T-helper 17 cell (primary cell): ENCODE data around the gene METTL26. TPM values are rescaled to one million over a fixed set of nuclear protein-coding genes. Genes with fewer than 3 reads are reported as not detected.

Experiments
- ATAC-seq: fragments of 150-1000 bp; cut with Tn5 transposase; 2 replicates; pipeline ENCODE4 v1.10.0; 2021; ENCODE audit warnings: mild to moderate bottlenecking, moderate library complexity
- DNase-seq, 3 donors: peaks; one replicate each; pipeline versions ENCODE4 v3.0.0 to v3.0.0-alpha.2; 2020 to 2021
- H3K9me3 ChIP-seq: one replicate; pipeline ENCODE4 v1.7.0; 2013; ENCODE audit warnings: low read length, mild to moderate bottlenecking; ENCODE audit not compliant: control insufficient read depth, poor library complexity, severe bottlenecking
- H3K27ac Mint-ChIP-seq: one replicate; pipeline ENCODE4 v1.8.0; 2022; ENCODE audit warnings: mild to moderate bottlenecking, moderate library complexity, mixed read lengths
- H3K27me3 Mint-ChIP-seq: one replicate; pipeline ENCODE4 v1.8.0; 2022; ENCODE audit warnings: mixed read lengths
- H3K36me3 Mint-ChIP-seq: one replicate; pipeline ENCODE4 v1.8.0; 2022; ENCODE audit warnings: low read depth, mixed read lengths
- H3K4me1 Mint-ChIP-seq: one replicate; pipeline ENCODE4 v1.8.0; 2022; ENCODE audit warnings: mild to moderate bottlenecking, mixed read lengths
- H3K4me3 Mint-ChIP-seq: one replicate; pipeline ENCODE4 v1.8.0; 2022; ENCODE audit warnings: mild to moderate bottlenecking, moderate library complexity, mixed read lengths
- total RNA-seq, 4 donors: library from RNA in 2 of 4; stranded (reverse) in 2 of 4; gene quantifications; one replicate each; pipeline ENCODE4 v1.2.3 and lab custom pipeline; 2022 to 2026

Gene METTL26
- total RNA-seq, 2 donors from 2014 or later = 39.2 to 40.4 TPM

DNA sequence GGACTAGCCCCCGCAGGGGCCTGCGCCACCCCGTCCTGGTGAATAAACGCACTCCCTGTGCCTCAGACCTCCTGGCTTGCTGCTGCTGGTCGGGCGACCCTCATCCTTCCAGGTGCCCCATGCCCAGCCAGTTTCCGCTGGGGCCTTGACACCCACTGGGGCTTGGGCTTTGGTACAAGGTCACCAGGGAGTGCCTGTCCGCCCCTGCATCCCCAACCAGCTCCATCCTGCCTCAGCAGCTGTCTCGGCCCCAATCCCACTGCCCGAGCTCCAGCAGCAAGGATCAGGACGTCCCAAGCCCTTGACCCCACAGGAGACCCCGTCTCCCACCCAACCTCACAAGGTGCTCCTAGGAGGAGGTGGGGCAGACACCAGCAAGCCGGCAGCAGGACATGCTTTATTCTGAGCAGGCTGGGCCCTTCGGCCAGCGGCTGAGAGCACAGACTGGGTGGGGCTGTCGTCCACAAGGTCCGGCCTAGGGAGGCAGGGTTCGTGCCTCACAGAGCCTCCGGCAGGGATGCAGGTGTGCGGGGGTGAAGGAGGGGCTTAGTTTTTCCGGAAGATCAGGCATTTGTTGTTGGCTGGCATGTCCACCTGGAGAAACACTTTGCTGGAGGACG is 1.9 kb downstream of the METTL26 start:
- Mint-ChIP-seq H3K27me3 (peaks cover 7% of the 10 kb centered on the region), H3K4me3 (peak overlapping the region; percentile 79), H3K4me1 (peaks cover 9% of the 10 kb centered on the region), H3K36me3 (peaks cover 2% of the 10 kb centered on the region), H3K27ac (no peak overlapping the region)
- no peak for ATAC-seq
- no peak for DNase-seq
- no peaks in the 10 kb centered on the region for H3K9me3 ChIP-seq

DNA sequence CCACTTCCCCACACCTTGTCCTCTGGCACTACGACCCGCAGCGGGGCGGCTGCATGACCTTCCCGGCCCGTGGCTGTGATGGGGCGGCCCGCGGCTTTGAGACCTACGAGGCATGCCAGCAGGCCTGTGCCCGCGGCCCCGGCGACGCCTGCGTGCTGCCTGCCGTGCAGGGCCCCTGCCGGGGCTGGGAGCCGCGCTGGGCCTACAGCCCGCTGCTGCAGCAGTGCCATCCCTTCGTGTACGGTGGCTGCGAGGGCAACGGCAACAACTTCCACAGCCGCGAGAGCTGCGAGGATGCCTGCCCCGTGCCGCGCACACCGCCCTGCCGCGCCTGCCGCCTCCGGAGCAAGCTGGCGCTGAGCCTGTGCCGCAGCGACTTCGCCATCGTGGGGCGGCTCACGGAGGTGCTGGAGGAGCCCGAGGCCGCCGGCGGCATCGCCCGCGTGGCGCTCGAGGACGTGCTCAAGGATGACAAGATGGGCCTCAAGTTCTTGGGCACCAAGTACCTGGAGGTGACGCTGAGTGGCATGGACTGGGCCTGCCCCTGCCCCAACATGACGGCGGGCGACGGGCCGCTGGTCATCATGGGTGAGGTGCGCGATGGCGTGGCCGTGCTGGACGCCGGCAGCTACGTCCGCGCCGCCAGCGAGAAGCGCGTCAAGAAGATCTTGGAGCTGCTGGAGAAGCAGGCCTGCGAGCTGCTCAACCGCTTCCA is 2.6 kb downstream of the METTL26 start:
- Mint-ChIP-seq H3K4me1 (peaks cover 9% of the 10 kb centered on the region), H3K4me3 (no peak overlapping the region), H3K36me3 (peaks cover 2% of the 10 kb centered on the region), H3K27me3 (peaks cover 7% of the 10 kb centered on the region), H3K27ac (no peak overlapping the region)
- ATAC-seq (no peak), DNase-seq (no peak)
- H3K9me3 ChIP-seq = no peaks in the 10 kb centered on the region

DNA sequence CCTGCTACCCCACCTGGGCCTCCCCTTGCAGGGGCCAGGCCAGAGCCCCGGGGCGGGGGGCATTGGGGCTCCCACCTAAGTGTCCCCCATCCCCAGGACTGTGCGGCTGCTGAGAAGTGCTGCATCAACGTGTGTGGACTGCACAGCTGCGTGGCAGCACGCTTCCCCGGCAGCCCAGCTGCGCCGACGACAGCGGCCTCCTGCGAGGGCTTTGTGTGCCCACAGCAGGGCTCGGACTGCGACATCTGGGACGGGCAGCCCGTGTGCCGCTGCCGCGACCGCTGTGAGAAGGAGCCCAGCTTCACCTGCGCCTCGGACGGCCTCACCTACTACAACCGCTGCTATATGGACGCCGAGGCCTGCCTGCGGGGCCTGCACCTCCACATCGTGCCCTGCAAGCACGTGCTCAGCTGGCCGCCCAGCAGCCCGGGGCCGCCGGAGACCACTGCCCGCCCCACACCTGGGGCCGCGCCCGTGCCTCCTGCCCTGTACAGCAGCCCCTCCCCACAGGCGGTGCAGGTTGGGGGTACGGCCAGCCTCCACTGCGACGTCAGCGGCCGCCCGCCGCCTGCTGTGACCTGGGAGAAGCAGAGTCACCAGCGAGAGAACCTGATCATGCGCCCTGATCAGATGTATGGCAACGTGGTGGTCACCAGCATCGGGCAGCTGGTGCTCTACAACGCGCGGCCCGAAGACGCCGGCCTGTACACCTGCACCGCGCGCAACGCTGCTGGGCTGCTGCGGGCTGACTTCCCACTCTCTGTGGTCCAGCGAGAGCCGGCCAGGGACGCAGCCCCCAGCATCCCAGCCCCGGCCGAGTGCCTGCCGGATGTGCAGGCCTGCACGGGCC is 3.4 kb downstream of the METTL26 start:
- Mint-ChIP-seq H3K27me3 (peaks cover 7% of the 10 kb centered on the region), H3K36me3 (peaks cover 2% of the 10 kb centered on the region), H3K27ac (no peak overlapping the region), H3K4me3 (no peak overlapping the region), H3K4me1 (peaks cover 9% of the 10 kb centered on the region)
- no peaks in the 10 kb centered on the region for H3K9me3 ChIP-seq
- ATAC-seq (no peak), DNase-seq (no peak)

DNA sequence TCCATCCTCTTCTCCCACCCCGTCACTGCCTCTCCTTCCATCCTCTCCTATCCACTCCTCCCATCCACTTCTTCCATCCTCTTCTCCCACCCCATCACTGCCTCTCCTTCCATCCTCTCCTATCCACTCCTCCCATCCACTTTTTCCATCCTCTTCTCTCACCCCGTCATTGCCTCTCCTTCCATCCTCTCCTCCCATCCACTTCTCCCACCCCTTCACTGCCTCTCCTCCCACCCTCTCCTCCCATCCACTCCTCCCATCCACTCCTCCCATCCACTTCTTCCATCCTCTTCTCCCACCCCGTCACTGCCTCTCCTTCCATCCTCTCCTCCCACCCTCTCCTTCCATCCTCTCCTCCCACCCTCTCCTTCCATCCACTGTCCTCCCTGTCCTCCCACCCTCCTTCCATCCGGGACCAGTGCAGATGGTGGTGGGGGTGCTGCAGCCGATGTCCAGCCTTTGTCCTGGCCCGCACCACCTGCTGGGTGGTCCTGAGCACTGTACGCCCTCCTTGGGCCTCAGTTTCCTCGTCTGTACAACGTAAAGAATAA is 4.2 kb downstream of the METTL26 start:
- ATAC-seq (no peak), DNase-seq (no peak)
- Mint-ChIP-seq H3K27ac (no peak overlapping the region), H3K36me3 (peaks cover 2% of the 10 kb centered on the region), H3K4me1 (peaks cover 9% of the 10 kb centered on the region), H3K27me3 (peaks cover 6% of the 10 kb centered on the region), H3K4me3 (no peak overlapping the region)
- H3K9me3 ChIP-seq = no peaks in the 10 kb centered on the region

DNA sequence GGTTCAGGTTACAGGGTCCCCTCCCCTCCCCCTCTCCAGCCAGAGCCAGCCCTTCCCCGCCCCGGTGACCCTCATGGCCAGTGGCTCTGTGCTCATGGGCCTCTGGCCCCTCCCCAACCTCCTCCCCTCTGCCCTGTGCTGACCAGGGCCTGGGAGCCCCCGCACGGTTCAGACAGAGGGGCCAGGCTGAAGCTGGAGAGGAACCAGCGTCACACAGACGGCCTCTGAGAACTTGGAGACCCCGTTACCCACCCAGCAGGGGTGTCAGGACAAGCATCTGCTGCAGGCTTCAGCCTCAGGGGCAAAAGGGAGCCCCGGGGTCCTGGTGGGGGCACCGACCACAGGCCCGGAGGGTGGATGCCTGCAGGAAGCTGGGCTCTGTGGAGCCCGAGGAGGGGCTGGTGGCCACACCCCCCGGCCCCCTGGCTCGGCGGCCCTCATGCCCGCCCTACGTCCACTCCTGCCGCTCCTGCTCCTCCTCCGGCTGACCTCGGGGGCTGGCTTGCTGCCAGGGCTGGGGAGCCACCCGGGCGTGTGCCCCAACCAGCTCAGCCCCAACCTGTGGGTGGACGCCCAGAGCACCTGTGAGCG is 5.2 kb downstream of the METTL26 start, which contains the start of gene WFIKKN1:
Gene WFIKKN1 (plus strand): TSS at position 171 of the 591 bp plus-strand sequence. CDS start 269 bp downstream, at position 440.
- no peak for ATAC-seq
- H3K27ac Mint-ChIP-seq = no peak within 1 kb of the TSS
- peak within 1 kb of the TSS; percentile 36 for H3K4me3 Mint-ChIP-seq
- no peaks in the 10 kb centered on the region for H3K36me3 Mint-ChIP-seq
- H3K4me1 Mint-ChIP-seq = peaks cover 4% of the 10 kb centered on the region
- H3K9me3 ChIP-seq = no peaks in the 10 kb centered on the region
- DNase-seq = no peak
- no peaks in the 10 kb centered on the region for H3K27me3 Mint-ChIP-seq

DNA sequence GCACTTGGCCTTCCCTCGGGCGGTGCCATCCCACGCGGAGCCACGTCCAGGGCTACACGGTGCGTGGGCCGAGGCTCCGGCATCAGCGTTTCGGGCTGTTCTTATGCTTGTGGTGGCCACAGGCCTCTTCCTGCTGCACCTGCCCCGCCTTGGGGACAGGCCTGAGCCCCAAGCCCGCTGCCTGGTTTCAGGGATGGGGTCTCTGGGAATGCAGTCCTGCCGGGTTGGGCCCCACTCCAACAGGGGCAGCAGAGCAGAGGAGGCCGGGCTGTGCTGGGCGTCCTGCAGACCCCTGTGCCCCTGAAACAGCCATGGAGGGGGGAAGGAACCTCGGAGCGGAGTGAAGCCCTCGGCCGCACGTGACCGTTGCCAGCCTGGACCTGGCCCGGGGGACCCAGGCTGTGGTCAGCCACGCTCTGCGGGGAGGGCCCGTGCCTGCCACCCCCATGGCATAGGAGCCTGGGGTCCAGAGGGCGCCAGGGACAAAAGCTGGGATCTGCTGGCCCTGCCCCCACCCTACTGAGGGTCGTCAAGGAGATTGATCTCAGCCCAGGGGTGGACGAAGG is 5.8 kb downstream of the METTL26 start:
- Mint-ChIP-seq H3K4me1 (peaks cover 4% of the 10 kb centered on the region), H3K27me3 (no peaks in the 10 kb centered on the region), H3K4me3 (no peak overlapping the region)

DNA sequence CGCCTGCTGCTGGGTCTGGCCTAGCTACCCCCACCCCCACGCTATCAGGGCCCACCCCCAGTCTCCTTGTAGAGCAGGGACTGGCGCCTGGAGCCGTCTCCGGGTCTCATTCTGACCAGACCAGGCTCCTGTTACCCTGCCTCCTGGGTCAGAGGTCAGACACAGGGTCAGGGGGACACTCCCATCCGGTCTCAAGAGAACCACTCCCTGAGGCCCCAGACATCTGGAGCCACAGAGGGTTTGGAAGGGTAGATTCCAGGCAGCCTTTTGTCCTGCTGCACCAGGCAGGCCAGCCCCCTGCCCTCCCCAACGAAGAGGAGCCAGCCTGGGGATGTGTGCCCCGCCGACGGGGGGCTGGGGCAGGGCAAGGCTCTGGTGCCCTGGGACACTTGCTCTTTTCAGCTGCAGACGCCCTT is 6.3 kb downstream of the METTL26 start:
- H3K27ac Mint-ChIP-seq = no peak overlapping the region
- no peaks in the 10 kb centered on the region for H3K9me3 ChIP-seq
- H3K36me3 Mint-ChIP-seq = no peaks in the 10 kb centered on the region
- DNase-seq = no peak
- no peak overlapping the region for H3K4me3 Mint-ChIP-seq
- no peak for ATAC-seq
- H3K4me1 Mint-ChIP-seq = peaks cover 3% of the 10 kb centered on the region
- no peaks in the 10 kb centered on the region for H3K27me3 Mint-ChIP-seq

More for the DNA sequence above, 5.8 kb downstream of the METTL26 start:
- DNase-seq (no peak), ATAC-seq (no peak)
- no peaks in the 10 kb centered on the region for H3K36me3 Mint-ChIP-seq
- H3K9me3 ChIP-seq = no peaks in the 10 kb centered on the region
- no peak overlapping the region for H3K27ac Mint-ChIP-seq

DNA sequence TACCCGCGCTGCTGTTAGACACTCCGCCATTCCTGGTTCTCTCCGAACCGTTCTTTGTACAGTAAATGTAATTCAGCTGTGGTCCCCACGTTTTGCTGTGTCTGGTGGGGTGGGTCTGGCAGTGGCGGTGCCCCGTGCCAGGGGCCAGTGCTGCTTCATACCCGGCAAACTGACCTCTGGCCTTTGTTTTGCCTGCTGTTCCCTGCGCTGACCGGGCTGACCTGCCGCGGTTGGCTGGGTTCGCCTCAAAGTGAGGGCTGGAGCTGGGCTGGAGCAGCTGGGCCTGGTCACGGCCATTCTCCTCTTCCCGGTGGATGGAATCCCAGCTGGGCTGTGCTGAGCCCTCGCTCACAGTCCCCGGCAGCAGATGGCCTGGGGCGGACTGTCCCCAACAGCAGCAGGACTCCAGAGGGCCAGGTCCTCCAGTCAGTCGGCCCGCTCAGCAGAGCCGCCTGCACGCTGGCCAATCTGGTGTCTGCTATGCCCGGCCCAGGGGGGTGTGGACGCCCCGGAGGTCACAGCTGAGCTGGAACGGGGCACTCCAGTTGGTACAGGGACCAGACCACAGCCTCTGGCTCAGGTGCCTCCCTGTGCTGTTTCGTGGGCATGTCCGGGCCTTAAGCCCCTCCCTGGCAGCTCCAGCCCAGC is 6.8 kb downstream of the METTL26 start:
- peak overlapping the region; percentile 34 for H3K27ac Mint-ChIP-seq
- H3K4me3 Mint-ChIP-seq = no peak overlapping the region
- no peak for DNase-seq
- no peaks in the 10 kb centered on the region for H3K27me3 Mint-ChIP-seq
- ATAC-seq = no peak
- no peaks in the 10 kb centered on the region for H3K9me3 ChIP-seq
- no peaks in the 10 kb centered on the region for H3K36me3 Mint-ChIP-seq
- H3K4me1 Mint-ChIP-seq = peaks cover 2% of the 10 kb centered on the region

DNA sequence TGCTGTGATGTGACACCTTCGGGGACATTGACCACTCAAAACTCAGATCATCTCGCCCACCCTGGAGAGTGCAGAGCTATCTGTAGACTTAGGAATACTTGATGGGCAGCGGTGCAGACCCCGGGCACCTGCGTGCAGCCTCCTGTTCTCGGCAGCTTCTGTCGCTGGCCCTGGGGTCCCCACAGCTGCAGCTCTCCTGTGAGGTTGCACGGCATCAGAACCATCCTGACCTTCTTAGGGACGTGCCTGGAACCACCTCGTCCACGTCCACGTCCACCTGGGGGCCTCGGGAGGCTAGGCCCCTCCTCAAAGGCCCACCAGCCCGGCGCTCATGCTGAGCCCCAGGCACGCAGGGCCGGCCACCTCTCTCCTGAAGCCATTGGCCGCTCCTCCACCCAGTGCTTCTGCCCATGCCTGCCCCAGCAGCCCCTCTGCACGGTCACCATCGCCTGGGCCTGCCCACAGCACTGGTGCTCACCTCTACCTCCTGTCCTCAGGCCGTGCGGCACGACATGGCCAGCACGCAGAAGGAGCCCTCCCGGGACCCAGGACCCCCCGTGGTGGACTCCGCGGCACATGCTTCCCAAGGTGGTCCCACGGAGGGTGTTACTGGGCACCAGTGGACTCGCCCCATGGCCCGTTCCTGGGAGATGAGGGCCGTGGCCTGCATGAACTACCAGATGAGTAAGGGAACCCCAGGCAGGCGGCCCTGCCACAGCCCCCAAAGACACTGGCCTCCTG is 7.6 kb downstream of the METTL26 start:
- no peaks in the 10 kb centered on the region for H3K36me3 Mint-ChIP-seq
- H3K27ac Mint-ChIP-seq = peak overlapping the region; percentile 34
- peaks cover 2% of the 10 kb centered on the region for H3K4me1 Mint-ChIP-seq
- DNase-seq (no peak), ATAC-seq (no peak)
- no peak overlapping the region for H3K4me3 Mint-ChIP-seq
- H3K9me3 ChIP-seq = no peaks in the 10 kb centered on the region
- H3K27me3 Mint-ChIP-seq = no peaks in the 10 kb centered on the region

DNA sequence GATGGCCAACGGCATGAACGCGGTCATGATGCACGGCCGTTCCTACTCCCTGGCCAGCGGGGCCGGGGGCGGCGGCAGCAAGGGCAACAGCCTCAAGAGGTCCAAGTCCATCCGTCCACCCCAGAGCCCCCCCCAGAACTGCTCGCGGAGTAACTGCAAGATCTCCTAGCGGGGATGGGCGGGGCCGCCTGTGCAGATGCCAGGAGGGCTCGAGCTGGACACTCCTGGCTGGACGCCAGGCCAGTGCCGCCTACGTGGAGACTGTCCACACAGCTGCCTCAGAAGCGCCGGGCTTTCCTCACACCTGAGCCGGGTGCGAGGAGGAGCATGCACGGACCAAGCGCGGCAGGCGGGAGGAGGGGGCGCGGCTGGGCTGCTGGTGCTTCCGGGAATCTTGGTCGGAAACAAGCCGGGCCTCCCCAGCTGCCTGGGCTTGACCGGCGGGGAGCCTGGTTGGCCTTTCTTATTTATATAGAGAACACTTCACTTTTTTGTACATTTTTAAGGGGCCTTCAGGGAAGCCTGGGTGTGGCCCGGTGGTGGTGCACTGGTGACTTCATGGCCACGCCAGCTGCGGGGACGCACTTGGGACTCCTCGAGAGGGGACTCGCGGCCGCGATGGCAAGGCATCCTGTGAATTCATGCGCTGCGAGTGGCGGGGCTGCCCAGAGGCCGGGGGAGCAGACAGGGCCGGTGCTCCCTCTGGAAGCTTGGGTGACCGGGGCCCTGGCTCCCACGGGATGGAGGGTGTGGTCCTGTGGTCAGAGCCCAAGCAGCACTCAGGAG is 8.5 kb downstream of the METTL26 start:
- Mint-ChIP-seq H3K27me3 (no peaks in the 10 kb centered on the region), H3K4me3 (no peak overlapping the region), H3K36me3 (no peaks in the 10 kb centered on the region), H3K4me1 (peaks cover 2% of the 10 kb centered on the region), H3K27ac (no peak overlapping the region)
- ATAC-seq (no peak), DNase-seq (no peak)
- no peaks in the 10 kb centered on the region for H3K9me3 ChIP-seq

DNA sequence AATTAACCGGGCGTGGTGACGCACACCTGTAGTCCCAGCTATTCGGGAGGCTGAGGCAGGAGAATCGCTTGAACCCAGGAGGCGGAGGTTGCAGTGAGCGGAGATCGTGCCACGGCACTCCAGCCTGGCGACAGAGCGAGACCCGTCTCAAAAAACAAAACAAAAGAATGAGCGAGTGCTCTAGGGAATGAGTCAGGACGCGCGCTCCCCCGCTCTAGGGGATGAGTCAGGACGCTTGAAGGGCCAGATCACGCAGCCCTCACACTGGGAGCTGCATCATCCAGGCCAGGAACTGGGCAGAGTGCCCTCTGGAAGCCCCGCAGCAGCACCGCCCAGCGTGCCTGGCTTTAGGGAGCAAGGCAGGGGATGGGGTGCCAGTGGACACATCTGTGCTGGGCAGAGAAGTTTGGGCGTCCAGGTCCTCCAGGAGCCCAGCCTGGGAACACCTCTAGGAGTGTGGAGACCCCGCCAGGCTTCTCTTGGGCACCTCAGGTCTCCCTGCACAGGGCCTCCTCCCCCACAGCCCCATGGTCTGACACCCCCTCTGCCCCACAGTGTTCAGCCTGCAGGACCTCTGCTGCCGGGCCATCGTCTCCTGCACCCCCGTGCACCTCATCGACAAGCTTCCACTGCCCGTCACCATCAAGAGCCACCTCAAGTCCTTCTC is 9.2 kb downstream of the METTL26 start:
- Mint-ChIP-seq H3K36me3 (no peaks in the 10 kb centered on the region), H3K4me1 (peaks cover 2% of the 10 kb centered on the region), H3K27ac (no peak overlapping the region), H3K4me3 (no peak overlapping the region), H3K27me3 (no peaks in the 10 kb centered on the region)
- no peak for DNase-seq
- ATAC-seq = no peak
- H3K9me3 ChIP-seq = no peaks in the 10 kb centered on the region
